Cerebellar cortex (tissue), 1 donor: ENCODE data around the gene PEX14.

ENCODE experiments used
- DNase-seq: peaks from one replicate; pipeline ENCODE4 v3.0.0-alpha.2; 2015; ENCODE audit warnings: low spot score

PEX14 gene

GRCh38 chr1:10519016-10519417, 44.3 kb downstream of the PEX14 start:
- no peak for DNase-seq

- no peak for DNase-seq
These were observed 45.7 kb downstream of the PEX14 start for GRCh38 chr1:10520497-10520896.

- DNase-seq: no peak
These were observed 46.2 kb downstream of the PEX14 start for GRCh38 chr1:10520952-10521351.

- DNase-seq: no peak
These were observed 46.9 kb downstream of the PEX14 start for GRCh38 chr1:10521537-10522157.

- no peak for DNase-seq
These were observed 47.6 kb downstream of the PEX14 start for GRCh38 chr1:10522322-10522860.

- DNase-seq: no peak
These were observed 50.5 kb downstream of the PEX14 start for GRCh38 chr1:10525208-10525607.

GRCh38 chr1:10528066-10529014, 53.6 kb downstream of the PEX14 start:
- no peak for DNase-seq

GRCh38 chr1:10529091-10529490, 54.3 kb downstream of the PEX14 start:
- DNase-seq: no peak

- no peak for DNase-seq
These were observed 55.0 kb downstream of the PEX14 start for GRCh38 chr1:10529765-10530164.

- no peak for DNase-seq
These were observed 55.6 kb downstream of the PEX14 start for GRCh38 chr1:10530281-10530740.

GRCh38 chr1:10530756-10531495, 56.2 kb downstream of the PEX14 start:
- no peak for DNase-seq

GRCh38 chr1:10532362-10532761, 57.6 kb downstream of the PEX14 start:
- DNase-seq: no peak

GRCh38 chr1:10534519-10534918, 59.8 kb downstream of the PEX14 start:
- no peak for DNase-seq

GRCh38 chr1:10536133-10536770, 61.5 kb downstream of the PEX14 start:
- DNase-seq: no peak

- no peak for DNase-seq
These were observed 62.5 kb downstream of the PEX14 start for GRCh38 chr1:10537082-10537766.

- no peak for DNase-seq
These were observed 64.1 kb downstream of the PEX14 start for GRCh38 chr1:10538646-10539355.

- DNase-seq: no peak
These were observed 64.8 kb downstream of the PEX14 start for GRCh38 chr1:10539411-10540043.

GRCh38 chr1:10540277-10541005, 65.7 kb downstream of the PEX14 start:
- DNase-seq: peak; percentile 56

- peak; percentile 68 for DNase-seq
These were observed 66.5 kb downstream of the PEX14 start for GRCh38 chr1:10541286-10541685.
